HepG2 (cell line): ENCODE data around the gene PPM1G. TPM values are rescaled to one million over a fixed set of nuclear protein-coding genes. Genes with fewer than 3 reads are reported as not detected.

Experiments used
- AHDC1 ChIP-seq: sonication (generic); formaldehyde crosslinking; IDR thresholded peaks from 2 replicates; pipeline ENCODE4 v1.5.1; 2020; ENCODE audit warnings: mild to moderate bottlenecking, missing genetic modification reagents, borderline replicate concordance
- ASH2L ChIP-seq: fragments of 300-600, 200-600 bp; sonication (generic); IDR thresholded peaks from 2 replicates; pipeline ENCODE4 v1.7.0; 2017; ENCODE audit warnings: low read depth, mild to moderate bottlenecking, moderate library complexity, mixed read lengths, low read length; ENCODE audit not compliant: insufficient read length
- NFRKB ChIP-seq: fragments of 450-650 bp; IDR thresholded peaks from 2 replicates; pipeline ENCODE4 v1.6.1; 2017
- SATB2 ChIP-seq: sonication (generic); formaldehyde crosslinking; IDR thresholded peaks from 2 replicates; pipeline ENCODE4 v1.5.0; 2020; ENCODE audit warnings: missing genetic modification reagents
- SRY ChIP-seq: sonication (generic); formaldehyde crosslinking; IDR thresholded peaks from 2 replicates; pipeline ENCODE4 v1.8.0; 2022; ENCODE audit warnings: mild to moderate bottlenecking, missing genetic modification reagents
- ZFYVE20 ChIP-seq: sonication (generic); formaldehyde crosslinking; IDR thresholded peaks from 2 replicates; pipeline ENCODE4 v1.8.0; 2023; ENCODE audit warnings: low read depth, mild to moderate bottlenecking, moderate library complexity, missing genetic modification reagents, borderline replicate concordance
- ZGPAT ChIP-seq: IDR thresholded peaks from 2 replicates; pipeline ENCODE4 v1.6.1; 2016; ENCODE audit warnings: mild to moderate bottlenecking
- ZNF235 ChIP-seq: sonication (generic); formaldehyde crosslinking; IDR thresholded peaks from 2 replicates; pipeline ENCODE4 v1.8.1; 2023; ENCODE audit warnings: mild to moderate bottlenecking, missing genetic modification reagents, borderline replicate concordance
- ZNF598 ChIP-seq: sonication (generic); formaldehyde crosslinking; IDR thresholded peaks from 2 replicates; pipeline ENCODE4 v1.5.1; 2020; ENCODE audit warnings: mild to moderate bottlenecking, missing genetic modification reagents, borderline replicate concordance
- polyA plus RNA-seq, 8 experiments: library from polyadenylated mRNA; depleted of rRNA in 3 of 8; stranded (reverse) in 7 of 8; unstranded in 1 of 8; fragments of >200 nt; fragmentation: Illumina TruSeq in 4 of 8; extraction: Trizol in 4 of 8; gene quantifications; 2 replicates each; pipeline versions ENCODE4 v1.2.1 to v1.2.3, GENCODE V29; 2011 to 2016; ENCODE audit warnings: low read depth in 4 of 8, missing spikeins in 1 of 8, mixed read lengths in 1 of 8; ENCODE audit not compliant: insufficient read depth in 1 of 8
- total RNA-seq, 5 experiments: library from RNA; depleted of rRNA; stranded (reverse); fragments of >200 nt; fragmentation: Illumina TruSeq; extraction: Trizol; gene quantifications; 2 replicates each; pipeline ENCODE4 v1.2.3, GENCODE V29; 2016; ENCODE audit warnings: low read depth in 1 of 5
- TF ChIP-seq, protein P1 (sequence below): sonication (generic); formaldehyde crosslinking; IDR thresholded peaks from 2 replicates; pipeline ENCODE4 v1.4.0; 2020; ENCODE audit warnings: missing genetic modification reagents, mild to moderate bottlenecking, borderline replicate concordance
- TF ChIP-seq, protein P2 (sequence below): sonication (generic); formaldehyde crosslinking; IDR thresholded peaks from 2 replicates; pipeline ENCODE4 v1.4.0; 2020; ENCODE audit warnings: missing genetic modification reagents
- TF ChIP-seq, protein P3 (sequence below): sonication (generic); formaldehyde crosslinking; IDR thresholded peaks from 2 replicates; pipeline ENCODE4 v1.4.0; 2020; ENCODE audit warnings: mild to moderate bottlenecking, missing genetic modification reagents

The PPM1G gene
- total and polyA plus RNA-seq, 2 of the 13 experiments (the other 11 are each of a cell fraction or from before 2014, with no cell fraction given), result 58.2 to 213 TPM

DNA sequence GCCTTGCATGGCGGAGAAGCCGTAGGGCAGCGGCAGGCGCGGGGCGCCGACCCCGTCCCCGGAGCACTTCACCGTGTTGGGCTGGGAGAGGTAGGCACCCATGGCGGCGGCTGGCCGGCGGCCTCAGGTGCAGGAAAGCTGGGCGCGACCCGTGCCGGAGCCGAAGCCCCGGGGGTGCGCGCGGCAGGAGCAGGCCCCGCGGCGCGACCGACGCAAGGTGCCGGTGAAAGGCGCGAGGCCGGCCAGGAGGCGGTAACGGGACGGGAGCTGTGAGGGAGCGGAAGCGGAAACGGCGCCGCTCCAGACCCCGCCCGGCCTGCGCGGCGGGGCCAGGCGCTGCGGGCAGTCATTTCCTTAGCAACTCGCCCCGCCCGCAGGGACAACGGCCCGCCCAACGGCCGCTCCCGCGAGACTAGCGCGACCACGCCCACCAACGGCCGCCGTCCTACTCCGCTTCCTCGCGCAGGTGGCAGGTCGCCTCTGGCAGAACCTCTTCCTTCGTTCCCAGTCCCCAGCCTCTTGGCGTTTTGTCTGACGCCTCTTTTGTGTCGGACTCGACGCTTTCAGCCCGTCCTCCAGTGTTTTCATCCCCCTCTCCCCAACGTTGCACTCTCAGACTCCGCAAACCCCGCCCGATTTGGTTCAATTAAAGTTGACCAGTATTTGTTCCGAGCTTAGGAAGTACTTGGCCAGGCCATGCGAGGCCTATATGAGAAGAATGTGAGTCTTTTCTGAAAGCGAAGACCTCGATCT lies at the start of gene PPM1G (continued):
- TF ChIP-seq AHDC1 (CRISPR knock-in tag) (peak; percentile 80; the same call in 1 of the 2 replicates), SATB2 (no peak; the same call in none of the 2 replicates), ZNF235 (CRISPR knock-in tag) (peak; percentile 99; the same call in 1 of the 2 replicates), ZGPAT (CRISPR knock-in tag) (peak; percentile 57; the same call in 1 of the 2 replicates), ZNF598 (CRISPR knock-in tag) (peak; percentile 88; the same call in 1 of the 2 replicates), NFRKB (no peak), ZFYVE20 (CRISPR knock-in tag) (peak; percentile 92), ASH2L (peak; percentile 88), SRY (peak; percentile 83; the same call in 1 of the 2 replicates)
- TF ChIP-seq, protein P1, sequence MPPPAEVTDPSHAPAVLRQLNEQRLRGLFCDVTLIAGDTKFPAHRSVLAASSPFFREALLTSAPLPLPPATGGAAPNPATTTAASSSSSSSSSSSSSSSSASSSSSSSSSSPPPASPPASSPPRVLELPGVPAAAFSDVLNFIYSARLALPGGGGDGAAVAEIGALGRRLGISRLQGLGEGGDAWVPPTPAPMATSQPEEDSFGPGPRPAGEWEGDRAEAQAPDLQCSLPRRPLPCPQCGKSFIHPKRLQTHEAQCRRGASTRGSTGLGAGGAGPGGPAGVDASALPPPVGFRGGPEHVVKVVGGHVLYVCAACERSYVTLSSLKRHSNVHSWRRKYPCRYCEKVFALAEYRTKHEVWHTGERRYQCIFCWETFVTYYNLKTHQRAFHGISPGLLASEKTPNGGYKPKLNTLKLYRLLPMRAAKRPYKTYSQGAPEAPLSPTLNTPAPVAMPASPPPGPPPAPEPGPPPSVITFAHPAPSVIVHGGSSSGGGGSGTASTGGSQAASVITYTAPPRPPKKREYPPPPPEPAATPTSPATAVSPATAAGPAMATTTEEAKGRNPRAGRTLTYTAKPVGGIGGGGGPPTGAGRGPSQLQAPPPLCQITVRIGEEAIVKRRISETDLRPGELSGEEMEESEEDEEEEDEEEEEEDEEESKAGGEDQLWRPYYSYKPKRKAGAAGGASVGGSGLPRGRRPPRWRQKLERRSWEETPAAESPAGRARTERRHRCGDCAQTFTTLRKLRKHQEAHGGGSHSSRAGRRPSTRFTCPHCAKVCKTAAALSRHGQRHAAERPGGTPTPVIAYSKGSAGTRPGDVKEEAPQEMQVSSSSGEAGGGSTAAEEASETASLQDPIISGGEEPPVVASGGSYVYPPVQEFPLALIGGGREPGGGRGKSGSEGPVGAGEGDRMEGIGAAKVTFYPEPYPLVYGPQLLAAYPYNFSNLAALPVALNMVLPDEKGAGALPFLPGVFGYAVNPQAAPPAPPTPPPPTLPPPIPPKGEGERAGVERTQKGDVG (CRISPR knock-in tag), result no peak
- TF ChIP-seq, protein P2, sequence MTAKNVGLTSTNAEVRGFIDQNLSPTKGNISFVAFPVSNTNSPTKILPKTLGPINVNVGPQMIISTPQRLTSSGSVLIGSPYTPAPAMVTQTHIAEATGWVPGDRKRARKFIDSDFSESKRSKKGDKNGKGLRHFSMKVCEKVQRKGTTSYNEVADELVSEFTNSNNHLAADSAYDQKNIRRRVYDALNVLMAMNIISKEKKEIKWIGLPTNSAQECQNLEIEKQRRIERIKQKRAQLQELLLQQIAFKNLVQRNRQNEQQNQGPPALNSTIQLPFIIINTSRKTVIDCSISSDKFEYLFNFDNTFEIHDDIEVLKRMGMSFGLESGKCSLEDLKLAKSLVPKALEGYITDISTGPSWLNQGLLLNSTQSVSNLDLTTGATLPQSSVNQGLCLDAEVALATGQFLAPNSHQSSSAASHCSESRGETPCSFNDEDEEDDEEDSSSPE (CRISPR knock-in tag), result peak; percentile 91
- TF ChIP-seq, protein P3, sequence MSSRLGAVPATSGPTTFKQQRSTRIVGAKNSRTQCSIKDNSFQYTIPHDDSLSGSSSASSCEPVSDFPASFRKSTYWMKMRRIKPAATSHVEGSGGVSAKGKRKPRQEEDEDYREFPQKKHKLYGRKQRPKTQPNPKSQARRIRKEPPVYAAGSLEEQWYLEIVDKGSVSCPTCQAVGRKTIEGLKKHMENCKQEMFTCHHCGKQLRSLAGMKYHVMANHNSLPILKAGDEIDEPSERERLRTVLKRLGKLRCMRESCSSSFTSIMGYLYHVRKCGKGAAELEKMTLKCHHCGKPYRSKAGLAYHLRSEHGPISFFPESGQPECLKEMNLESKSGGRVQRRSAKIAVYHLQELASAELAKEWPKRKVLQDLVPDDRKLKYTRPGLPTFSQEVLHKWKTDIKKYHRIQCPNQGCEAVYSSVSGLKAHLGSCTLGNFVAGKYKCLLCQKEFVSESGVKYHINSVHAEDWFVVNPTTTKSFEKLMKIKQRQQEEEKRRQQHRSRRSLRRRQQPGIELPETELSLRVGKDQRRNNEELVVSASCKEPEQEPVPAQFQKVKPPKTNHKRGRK, result peak; percentile 6; the same call in 1 of the 2 replicates
